ENCODE results near the gene FGF14.

Gene FGF14

GRCh38 chr13:101755228-101755887 is 646.5 kb downstream of the FGF14 start:
- no peak for DNase-seq

DNA sequence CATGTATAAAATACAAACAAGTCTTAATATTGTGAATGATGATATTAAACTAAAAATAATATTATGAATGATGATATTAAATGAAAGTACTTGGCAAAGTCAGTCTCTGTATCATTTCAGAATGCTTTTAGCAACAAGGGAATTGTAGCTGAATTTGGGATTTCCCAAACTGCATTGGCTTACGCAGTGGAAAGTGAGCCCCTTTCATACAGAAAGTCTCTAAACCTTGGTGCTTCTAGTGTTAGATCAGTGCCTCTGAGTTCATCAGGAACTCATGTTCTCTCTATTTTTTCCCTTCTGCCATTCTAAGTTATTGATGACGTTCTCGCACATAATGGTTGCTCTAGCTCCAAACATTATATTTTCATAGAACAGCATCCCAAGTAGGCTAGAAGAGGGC is 649.4 kb downstream of the FGF14 start:
- DNase-seq = no peak

DNA sequence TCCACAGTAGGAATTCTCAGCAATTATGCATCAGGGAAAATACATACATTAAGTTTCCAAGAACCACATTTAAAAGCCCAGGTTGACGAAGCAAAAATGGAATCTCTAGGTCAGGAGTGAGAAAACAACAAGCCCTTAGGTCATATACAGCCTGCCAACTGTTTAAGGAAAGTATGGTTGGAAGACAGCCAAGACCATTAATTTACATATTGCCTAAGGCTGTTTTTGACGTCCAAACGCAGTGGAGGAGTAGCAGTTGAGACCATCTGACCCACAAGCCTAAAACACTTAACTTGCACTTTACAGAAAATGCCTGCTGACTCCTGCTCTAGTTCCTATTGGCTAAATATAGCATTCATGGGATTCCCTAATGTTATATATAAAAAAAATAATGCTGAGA is 650.4 kb downstream of the FGF14 start:
- no peak for DNase-seq

DNA sequence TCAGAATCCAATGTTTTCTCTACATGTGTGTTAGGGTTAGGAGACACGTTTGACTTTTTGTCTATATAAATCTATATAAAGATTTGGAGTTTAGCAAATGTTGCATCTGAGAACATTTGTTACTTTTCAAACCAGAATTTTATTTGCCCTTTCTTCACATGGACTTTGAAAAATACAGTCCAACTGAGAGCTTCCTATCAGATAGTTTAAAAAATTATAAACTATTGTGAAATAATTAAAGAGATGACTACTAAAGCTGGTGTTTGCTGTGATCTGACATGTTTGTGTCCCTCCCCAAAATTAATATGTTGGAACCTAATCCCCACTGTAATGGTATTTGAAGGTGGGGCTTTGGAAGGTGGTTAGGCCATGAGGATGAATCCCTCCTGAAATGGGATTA is 652.3 kb downstream of the FGF14 start:
- DNase-seq = no peak

- no peak for DNase-seq
Measured at GRCh38 chr13:101747039-101747438, 654.8 kb downstream of the FGF14 start.

GRCh38 chr13:101746513-101746912 is 655.3 kb downstream of the FGF14 start:
- DNase-seq = no peak

DNA sequence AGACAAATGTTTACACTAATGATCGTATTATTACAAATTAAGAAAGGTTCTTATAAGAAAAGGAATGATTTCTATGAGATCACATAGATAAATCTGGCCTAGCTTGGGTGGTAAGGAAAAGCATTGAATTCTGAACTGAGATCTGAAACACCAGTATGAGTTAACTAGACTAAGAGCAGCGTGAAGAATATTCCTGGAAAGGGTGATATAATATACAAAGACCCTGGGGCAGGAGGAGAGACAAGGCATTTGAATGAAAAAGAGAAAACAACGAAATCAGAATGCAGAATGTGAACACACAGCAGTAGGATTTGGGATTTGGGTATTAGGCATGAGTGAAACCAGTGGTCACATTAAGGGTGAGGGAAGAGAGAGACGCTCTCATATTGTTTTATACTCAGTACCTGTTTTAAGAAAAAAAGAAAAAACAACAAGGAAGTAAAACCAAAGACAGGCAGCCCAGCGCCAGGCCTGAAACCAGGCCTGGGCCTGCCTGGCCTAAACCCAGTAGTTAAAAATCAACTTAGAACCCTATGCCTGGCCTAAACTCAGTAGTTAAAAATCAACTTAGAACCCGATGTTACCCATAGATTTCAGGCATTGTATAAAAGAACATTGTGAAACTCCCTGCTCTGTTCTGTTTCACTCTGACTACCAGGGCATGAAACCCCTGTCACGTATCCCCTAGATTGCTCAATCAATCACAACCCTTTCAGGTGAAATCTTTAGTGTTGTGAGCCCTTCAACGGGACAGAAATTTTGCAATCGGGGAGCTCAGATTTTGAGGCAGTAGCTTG is 662.3 kb downstream of the FGF14 start:
- DNase-seq = no peak

- DNase-seq = no peak
Measured at GRCh38 chr13:101738336-101738735, 663.5 kb downstream of the FGF14 start.

DNA sequence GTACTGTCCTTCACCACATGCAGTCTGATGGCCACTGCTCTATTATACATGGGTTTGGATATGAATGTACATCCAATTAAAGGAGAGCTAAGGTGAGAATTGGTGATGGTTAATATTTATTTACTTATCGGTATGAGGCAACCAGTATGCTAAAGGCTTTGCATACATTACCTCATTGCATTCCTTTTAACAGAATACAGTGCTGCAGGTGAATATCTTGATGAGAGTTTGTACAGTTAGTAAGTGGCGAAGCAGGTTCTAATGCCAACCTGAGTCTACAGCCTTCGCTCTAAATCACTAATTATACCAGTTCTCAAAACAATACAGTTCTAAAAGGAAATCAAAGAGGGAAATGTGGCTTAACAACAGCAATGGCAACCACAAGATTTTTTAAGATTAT is 665.3 kb downstream of the FGF14 start:
- DNase-seq = no peak

GRCh38 chr13:101730420-101731000 is 671.3 kb downstream of the FGF14 start:
- DNase-seq = no peak

GRCh38 chr13:101728615-101729014 is 673.2 kb downstream of the FGF14 start:
- no peak for DNase-seq

- DNase-seq = no peak
Measured at GRCh38 chr13:101728021-101728420, 673.8 kb downstream of the FGF14 start.

GRCh38 chr13:101727118-101727517 is 674.7 kb downstream of the FGF14 start:
- no peak for DNase-seq

- no peak for DNase-seq
Measured at GRCh38 chr13:101726681-101727080, 675.2 kb downstream of the FGF14 start.

DNA sequence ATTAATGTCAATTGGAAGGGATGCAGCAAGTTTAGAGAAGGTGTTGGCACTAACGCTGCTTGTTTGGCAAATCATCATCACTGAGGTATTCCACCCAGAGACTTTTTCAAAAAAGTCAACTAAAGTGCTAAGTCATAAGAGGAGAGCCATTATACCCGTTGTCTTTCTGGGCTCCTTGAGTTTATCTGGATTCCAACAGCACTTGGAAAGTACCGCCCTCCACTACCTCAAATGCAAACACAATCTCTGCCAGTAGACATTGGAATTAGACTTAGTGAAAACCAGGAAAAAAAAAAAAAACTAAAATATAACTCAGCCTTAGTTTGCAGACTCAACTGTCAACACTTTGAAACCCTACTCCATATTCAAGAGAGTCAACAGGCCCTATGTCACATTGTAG is 683.4 kb downstream of the FGF14 start:
- no peak for DNase-seq

GRCh38 chr13:101717353-101717752 is 684.5 kb downstream of the FGF14 start:
- no peak for DNase-seq

DNA sequence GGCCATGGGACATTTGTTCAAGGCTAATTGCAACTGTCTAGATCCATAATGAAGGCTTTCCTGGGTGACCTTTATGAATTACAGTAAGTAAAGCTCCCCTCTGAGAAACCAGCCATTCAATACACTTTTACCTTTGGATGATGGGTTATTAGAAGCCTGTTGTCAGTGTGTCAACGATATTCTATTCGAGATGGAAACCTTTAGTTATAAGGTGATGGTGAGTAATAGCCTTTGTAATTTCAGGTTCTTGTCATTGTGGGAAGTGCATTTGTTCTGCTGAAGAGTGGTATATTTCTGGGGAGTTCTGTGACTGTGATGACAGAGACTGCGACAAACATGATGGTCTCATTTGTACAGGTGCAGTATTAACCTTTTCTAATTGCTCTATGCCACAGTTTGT is 687.7 kb downstream of the FGF14 start:
- DNase-seq = no peak

- no peak for DNase-seq
Measured at GRCh38 chr13:101712026-101712348, 689.9 kb downstream of the FGF14 start.

- DNase-seq = no peak
Measured at GRCh38 chr13:101711307-101712025, 690.4 kb downstream of the FGF14 start.

GRCh38 chr13:101709952-101710351 is 691.9 kb downstream of the FGF14 start:
- no peak for DNase-seq

DNA sequence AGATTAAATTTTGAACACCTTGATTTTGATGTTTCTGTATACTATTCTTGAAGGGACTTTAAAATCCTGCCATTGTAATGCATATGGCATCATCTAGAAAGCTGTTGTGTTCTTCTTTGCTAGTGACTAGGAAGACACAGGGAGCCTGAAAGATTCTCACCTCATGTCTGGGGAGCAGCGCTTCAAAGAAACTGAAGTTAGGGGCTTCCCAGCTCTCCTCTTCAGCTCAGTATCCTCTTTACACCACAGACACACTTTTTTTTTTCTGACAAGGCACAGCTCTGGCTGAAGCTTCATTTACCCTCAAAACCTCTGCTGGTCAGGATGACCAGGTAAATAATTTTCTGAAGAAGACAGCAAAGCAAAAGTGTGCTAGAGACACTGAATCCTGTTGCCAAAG is 693.7 kb downstream of the FGF14 start:
- no peak for DNase-seq

DNA sequence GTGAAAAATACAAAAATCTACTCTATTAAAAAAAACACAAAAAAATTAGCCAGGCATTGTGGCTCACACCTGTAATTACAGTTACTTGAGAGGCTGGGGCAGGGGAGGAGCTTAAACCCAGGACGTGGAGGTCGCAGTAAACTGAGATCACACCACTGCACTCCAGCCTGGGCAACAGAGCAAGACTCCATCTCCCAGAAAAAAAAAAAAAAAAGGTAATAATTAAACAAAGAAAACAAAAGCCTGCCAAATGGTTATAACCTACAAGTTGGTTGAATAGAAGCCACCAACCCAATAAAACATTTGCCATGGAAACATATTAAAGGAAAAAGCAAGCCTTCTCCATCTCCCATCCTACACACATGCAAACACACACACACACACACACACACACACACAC is 694.2 kb downstream of the FGF14 start:
- DNase-seq = no peak

GRCh38 chr13:101706651-101707050 is 695.2 kb downstream of the FGF14 start:
- no peak for DNase-seq

DNA sequence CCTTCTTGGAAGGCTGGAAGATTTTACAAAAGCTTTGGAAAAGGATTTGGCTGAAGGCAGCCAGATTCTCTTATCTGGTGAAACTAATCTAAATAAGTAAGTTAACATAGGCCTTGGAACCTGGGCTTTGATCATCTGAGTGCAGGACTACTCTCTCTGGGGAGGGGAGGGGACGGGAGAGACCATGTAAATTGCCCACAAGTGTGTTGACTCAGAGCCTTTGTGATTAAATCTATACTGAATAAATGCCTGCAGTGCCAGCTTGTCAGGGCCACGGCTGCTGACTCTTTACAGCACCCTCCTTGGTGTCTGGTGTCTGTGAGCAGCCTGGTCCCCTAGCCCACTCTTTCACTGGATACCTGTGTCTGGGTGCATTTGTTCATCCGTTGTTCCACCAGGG is 698.0 kb downstream of the FGF14 start:
- no peak for DNase-seq

Measured in NK-92 treated with Interleukin-12 subunit alpha and Interleukin-12 subunit beta, amount 100 ng/mL, for 24 hours (cell line).